NCI-H1092 treated with DMSO at 0.1 percent for 48 hours (cell line): ENCODE measurements around the gene KDELR3.

Experiments
- DNase-seq: peaks from one replicate; lab custom pipeline; 2025; lab: John Stamatoyannopoulos, UW

Gene KDELR3

GRCh38 chr22:38440747-38441350 is 27.0 kb upstream of the KDELR3 start:
- DNase-seq: no peak

- DNase-seq: no peak
Observed at GRCh38 chr22:38441620-38442287, 26.1 kb upstream of the KDELR3 start.

- DNase-seq: no peak
Observed at GRCh38 chr22:38442967-38443627, 24.8 kb upstream of the KDELR3 start.

- no peak for DNase-seq
Observed at GRCh38 chr22:38443628-38444521, 24.0 kb upstream of the KDELR3 start.

- DNase-seq: no peak
Observed at GRCh38 chr22:38444783-38445182, 23.1 kb upstream of the KDELR3 start.

- DNase-seq: no peak
Observed at GRCh38 chr22:38446018-38446601, 21.8 kb upstream of the KDELR3 start.

- DNase-seq: no peak
Observed at GRCh38 chr22:38448945-38449745, 18.8 kb upstream of the KDELR3 start.

GRCh38 chr22:38449776-38450175 is 18.1 kb upstream of the KDELR3 start:
- no peak for DNase-seq

GRCh38 chr22:38450234-38450797 is 17.6 kb upstream of the KDELR3 start:
- DNase-seq: no peak

- no peak for DNase-seq
Observed at GRCh38 chr22:38451404-38451803, 16.5 kb upstream of the KDELR3 start.

- no peak for DNase-seq
Observed at GRCh38 chr22:38451864-38452263, 16.0 kb upstream of the KDELR3 start.

- no peak for DNase-seq
Observed at GRCh38 chr22:38452373-38453065, 15.4 kb upstream of the KDELR3 start.

GRCh38 chr22:38453066-38453672 is 14.7 kb upstream of the KDELR3 start:
- no peak for DNase-seq

- DNase-seq: no peak
Observed at GRCh38 chr22:38453996-38454352, 13.9 kb upstream of the KDELR3 start.

GRCh38 chr22:38454353-38455075 is 13.4 kb upstream of the KDELR3 start:
- DNase-seq: no peak

GRCh38 chr22:38455076-38455529 is 12.8 kb upstream of the KDELR3 start, which contains the start of gene KCNJ4:
Gene KCNJ4, minus strand, starts transcription at chr22:38455199. Its CDS starts 27,067 bp downstream, at chr22:38428132.
- no peak for DNase-seq

GRCh38 chr22:38455530-38456271 is 12.2 kb upstream of the KDELR3 start:
- no peak for DNase-seq

GRCh38 chr22:38456272-38456835 is 11.5 kb upstream of the KDELR3 start:
- no peak for DNase-seq
